Right lobe of liver (tissue), 6 donors: Measurements from ENCODE around the gene ARL5B. TPM values are rescaled to one million over a fixed set of nuclear protein-coding genes. Genes with fewer than 3 reads are reported as not detected.
"Not testable (repeated sequence)": the region's sequence is repeated elsewhere in the genome, so short reads cannot be mapped to it uniquely, and the experiment has no call there.

ENCODE experiments used
- ATAC-seq, 4 donors: fragments of 200-7000 bp; cut with Tn5 transposase; one replicate each; pipeline ENCODE4 v1.9.1; 2020; ENCODE audit warnings: mild to moderate bottlenecking in 4 of 4, moderate library complexity in 4 of 4
- DNase-seq, 3 donors: peaks; one replicate each; pipeline ENCODE4 v3.0.0-alpha.2; 2020
- H3K27ac ChIP-seq, 3 donors: fragments of 200-600 bp; one replicate each; pipeline ENCODE4 v1.8.0; 2022
- H3K27me3 ChIP-seq, 2 donors: fragments of 200-600 bp; one replicate each; pipeline ENCODE4 v1.8.0; 2022
- H3K36me3 ChIP-seq, 4 donors: fragments of 200-600 bp; sonication (generic) in 1 of 4; one replicate each; pipeline versions ENCODE4 v1.5.1 to v1.8.0; 2017 to 2022; ENCODE audit warnings: control low read depth in 1 of 4
- H3K4me1 ChIP-seq, 4 donors: fragments of 200-600 bp; sonication (generic) in 1 of 4; one replicate each; pipeline versions ENCODE4 v1.5.1 to v1.8.0; 2017 to 2022; ENCODE audit warnings: control low read depth in 1 of 4
- H3K4me3 ChIP-seq, 3 donors: fragments of 200-600 bp; one replicate each; pipeline ENCODE4 v1.8.0; 2022
- H3K9me3 ChIP-seq, 4 donors: fragments of 200-600 bp; sonication (generic) in 1 of 4; one replicate each; pipeline versions ENCODE4 v1.5.1 to v1.8.0; 2017 to 2022; ENCODE audit warnings: control low read depth in 1 of 4
- POLR2A ChIP-seq: fragments of 450-650 bp; IDR thresholded peaks from one replicate; pipeline ENCODE4 v1.6.1; 2017; ENCODE audit warnings: antibody characterized with exemption, mild to moderate bottlenecking
- WGBS: methylation state at CpG from one replicate; pipeline ENCODE4 v1.1.6; 2018; ENCODE audit warnings: low coverage, low lambda C conversion rate; ENCODE audit not compliant: insufficient coverage; ENCODE audit errors: missing lambda C conversion rate; 5-methylcytosine and 5-hydroxymethylcytosine counted together
- intact Hi-C, 2 donors: fragments of 100-400 bp; cut with DNase I; formaldehyde crosslinking; loops; one replicate each; pipeline versions ENCODE4 v1.11.2 to v1.14.1; 2022
- total RNA-seq, 6 experiments: library from RNA; depleted of rRNA in 2 of 6; stranded (reverse); fragments of >200 nt in 2 of 6; fragmentation: NEBNext Ultra II Directional in 3 of 6; extraction: Animal tissue kit (Norgen Biotek cat#: 25700) in 3 of 6; gene quantifications; one replicate each; pipeline versions ENCODE4 v1.1.0 to v1.2.4, GENCODE V29; 2016 to 2023
- TF ChIP-seq, protein P1 (sequence below), 4 donors: fragments of 200-600 bp in 3 of 4; fragments of 450-650 bp in 1 of 4; IDR thresholded peaks; one replicate each; pipeline versions ENCODE4 v1.5.1 to v1.8.0; 2016 to 2022; ENCODE audit warnings: antibody characterized with exemption in 4 of 4, mild to moderate bottlenecking in 2 of 4
- donor health status: DM: no; HTN: yes; CAD: no.
- donor health status: DM: no; HTN: no; CAD: no.
- donor health status: DM: no; HTN: no; CAD: no.
- donor health status: DM: no; HTN: yes; CAD: no.
- donor health status: DM: no; HTN: yes; CAD: no.

The ARL5B gene
- total RNA-seq, 6 experiments from 2014 or later, result 7.9 to 32.6 (median 20.4) TPM

DNA sequence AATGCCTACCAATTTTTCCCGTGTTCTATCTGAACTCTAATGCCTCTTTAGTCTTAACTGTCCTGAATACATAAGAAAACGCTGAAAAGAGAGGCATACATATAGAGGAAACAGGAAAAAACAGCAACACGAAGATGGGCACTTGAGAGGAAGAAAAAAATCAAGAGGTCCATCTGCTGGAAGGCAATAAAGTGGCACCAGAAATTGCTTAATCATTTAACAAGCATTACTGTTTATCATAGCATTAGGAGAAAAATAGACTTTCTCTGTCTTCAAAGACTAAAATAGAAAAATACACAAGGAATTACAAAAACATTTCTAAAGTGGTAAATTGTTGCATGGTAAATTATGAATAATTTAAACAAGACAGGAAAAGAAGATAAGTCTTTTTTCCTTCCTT, 42.9 kb upstream of the ARL5B start:
- no peak for DNase-seq
- intact Hi-C loops, result no loop called here
- 49% methylated on average over 3 of the region's 3 CpGs for WGBS

DNA sequence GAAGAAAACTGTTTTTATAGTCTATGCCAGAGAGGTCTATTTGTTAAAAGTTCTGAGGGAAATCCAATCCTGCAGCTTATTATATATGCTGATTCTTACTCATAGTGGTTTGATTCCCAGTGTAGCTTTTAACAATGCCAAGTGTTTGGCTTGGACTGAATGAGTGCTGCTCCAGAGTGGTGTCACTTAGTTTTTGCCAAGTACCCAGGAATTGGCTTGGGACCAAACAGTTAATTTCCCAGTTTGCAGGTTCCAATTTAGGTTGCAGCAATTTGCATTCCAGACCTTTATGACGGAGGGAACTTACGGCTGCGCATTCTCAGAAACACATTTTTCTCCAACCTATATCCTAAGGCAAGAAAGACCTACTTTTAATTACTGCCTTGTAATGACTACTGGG, 40.2 kb upstream of the ARL5B start:
- intact Hi-C loops, result no loop called here
- DNase-seq (peak in 1 of 3 donors; percentile 74), ATAC-seq (peak; percentile 64 to 72 (median 69))
- Histone ChIP-seq H3K4me3 (no peak overlapping the region), H3K9me3 (no peaks in the 10 kb centered on the region), H3K36me3 (no peaks in the 10 kb centered on the region), H3K27ac (peak overlapping the region in 2 of 3 donors; percentile 83 to 85), H3K27me3 (no peaks in the 10 kb centered on the region), H3K4me1 (peaks cover 0 to 58% (median 17%) of the 10 kb centered on the region in 4 donors)
- WGBS, result 22% methylated on average over 3 of the region's 3 CpGs
- TF ChIP-seq, protein P1, sequence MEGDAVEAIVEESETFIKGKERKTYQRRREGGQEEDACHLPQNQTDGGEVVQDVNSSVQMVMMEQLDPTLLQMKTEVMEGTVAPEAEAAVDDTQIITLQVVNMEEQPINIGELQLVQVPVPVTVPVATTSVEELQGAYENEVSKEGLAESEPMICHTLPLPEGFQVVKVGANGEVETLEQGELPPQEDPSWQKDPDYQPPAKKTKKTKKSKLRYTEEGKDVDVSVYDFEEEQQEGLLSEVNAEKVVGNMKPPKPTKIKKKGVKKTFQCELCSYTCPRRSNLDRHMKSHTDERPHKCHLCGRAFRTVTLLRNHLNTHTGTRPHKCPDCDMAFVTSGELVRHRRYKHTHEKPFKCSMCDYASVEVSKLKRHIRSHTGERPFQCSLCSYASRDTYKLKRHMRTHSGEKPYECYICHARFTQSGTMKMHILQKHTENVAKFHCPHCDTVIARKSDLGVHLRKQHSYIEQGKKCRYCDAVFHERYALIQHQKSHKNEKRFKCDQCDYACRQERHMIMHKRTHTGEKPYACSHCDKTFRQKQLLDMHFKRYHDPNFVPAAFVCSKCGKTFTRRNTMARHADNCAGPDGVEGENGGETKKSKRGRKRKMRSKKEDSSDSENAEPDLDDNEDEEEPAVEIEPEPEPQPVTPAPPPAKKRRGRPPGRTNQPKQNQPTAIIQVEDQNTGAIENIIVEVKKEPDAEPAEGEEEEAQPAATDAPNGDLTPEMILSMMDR (IDR thresholded peaks at IDR 0.05), result no peak
- TF ChIP-seq POLR2A, result peak; percentile 17

More for the DNA sequence above, 42.9 kb upstream of the ARL5B start:
- peaks cover 0 to 48% (median 15%) of the 10 kb centered on the region in 4 donors for H3K4me1 ChIP-seq
- no peaks in the 10 kb centered on the region for H3K27me3 ChIP-seq
- H3K4me3 ChIP-seq, result no peak overlapping the region
- peaks cover 0 to 9% (median 0%) of the 10 kb centered on the region in 4 donors for H3K36me3 ChIP-seq
- H3K9me3 ChIP-seq, result no peaks in the 10 kb centered on the region
- peak overlapping the region; percentile 51 to 85 (median 83) for H3K27ac ChIP-seq
- TF ChIP-seq, protein P1 (IDR thresholded peaks at IDR 0.05), result peak; percentile 22 to 41 (median 30)
- TF ChIP-seq POLR2A, result no peak
- ATAC-seq, result peak; percentile 34 to 67 (median 49)

DNA sequence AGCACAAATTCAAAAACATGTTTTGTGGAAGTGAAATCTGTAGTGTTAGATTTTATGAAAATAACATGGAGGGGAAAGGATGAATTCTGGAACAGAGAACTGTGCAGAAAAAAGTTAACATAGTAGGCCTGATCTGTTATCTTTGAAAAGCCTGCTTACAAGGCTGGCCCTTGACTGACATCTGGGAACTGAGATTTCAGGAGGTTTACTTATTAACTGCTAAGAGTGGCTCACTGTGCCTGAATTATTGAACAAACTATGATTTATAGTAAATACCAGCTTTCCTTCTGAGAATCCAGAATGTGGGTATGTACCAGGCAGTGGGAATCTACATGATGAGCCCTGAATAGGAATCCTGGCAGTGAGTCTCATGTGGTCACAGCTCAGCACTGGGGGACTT, 38.4 kb upstream of the ARL5B start:
- Histone ChIP-seq H3K4me1 (peaks cover 0 to 55% (median 14%) of the 10 kb centered on the region in 4 donors), H3K36me3 (no peaks in the 10 kb centered on the region), H3K27me3 (no peaks in the 10 kb centered on the region), H3K27ac (peak overlapping the region; percentile 26 to 68 (median 46)), H3K4me3 (no peak overlapping the region), H3K9me3 (no peaks in the 10 kb centered on the region)
- DNase-seq, result no peak
- TF ChIP-seq, protein P1 (IDR thresholded peaks at IDR 0.05), result no peak
- TF ChIP-seq POLR2A, result no peak
- intact Hi-C loops, result no loop called here
- peak; percentile 64 to 78 (median 68) for ATAC-seq

DNA sequence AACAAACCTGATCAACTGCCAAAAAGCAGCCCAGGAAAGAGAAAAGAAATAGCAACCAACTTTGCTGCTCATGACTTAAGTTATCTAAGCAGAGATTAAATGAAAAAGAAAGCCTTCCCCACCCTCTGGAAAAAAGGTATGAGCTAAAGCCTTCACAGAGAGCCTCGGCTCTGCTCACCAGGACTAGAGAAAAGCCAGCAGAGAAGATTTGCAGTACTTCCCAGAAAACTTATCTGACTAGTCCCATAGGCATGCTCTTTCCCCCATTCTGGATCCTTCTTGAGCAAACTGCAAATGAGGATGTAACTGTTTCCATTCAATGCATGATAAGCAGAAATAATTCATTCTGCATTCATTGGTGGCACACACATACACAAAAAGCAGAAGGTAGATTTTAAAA, 35.6 kb upstream of the ARL5B start:
- 100% methylated on average over 1 of the region's 1 CpG for WGBS
- H3K9me3 ChIP-seq, ATAC-seq, H3K36me3 ChIP-seq, intact Hi-C loops, H3K27me3 ChIP-seq, H3K4me3 ChIP-seq, DNase-seq: not testable (repeated sequence)
- Histone ChIP-seq H3K27ac (peak overlapping the region in 2 of 3 donors; percentile 0 to 6), H3K4me1 (peaks cover 0 to 50% (median 7%) of the 10 kb centered on the region in 4 donors)

DNA sequence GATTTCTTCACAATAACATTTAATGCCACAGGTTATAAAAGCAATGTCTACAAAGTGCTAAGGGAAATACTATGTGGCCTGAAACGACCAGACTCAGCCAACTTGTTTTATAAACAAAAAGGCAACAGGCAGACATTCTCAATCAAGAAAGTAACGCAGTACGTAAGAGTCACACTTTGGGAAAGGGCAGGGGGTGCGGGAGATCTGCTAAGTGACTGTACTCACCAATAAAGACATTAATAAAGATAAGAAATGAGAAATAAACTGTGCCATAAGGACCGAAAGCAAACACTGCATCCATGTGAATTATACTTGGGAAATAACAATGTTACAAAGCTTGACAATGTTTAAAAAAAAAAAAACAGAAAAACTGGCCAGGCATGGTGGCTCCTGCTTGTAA, 33.3 kb upstream of the ARL5B start:
- Histone ChIP-seq H3K9me3 (no peaks in the 10 kb centered on the region), H3K4me1 (peaks cover 0 to 32% (median 5%) of the 10 kb centered on the region in 4 donors), H3K27me3 (no peaks in the 10 kb centered on the region), H3K4me3 (no peak overlapping the region), H3K27ac (no peak overlapping the region), H3K36me3 (no peaks in the 10 kb centered on the region)
- 63% methylated on average over 5 of the region's 5 CpGs for WGBS
- intact Hi-C loops, result no loop called here
- DNase-seq (no peak), ATAC-seq (no peak)
- no peak for TF ChIP-seq POLR2A
- TF ChIP-seq, protein P1 (IDR thresholded peaks at IDR 0.05), result no peak
